Measurements from ENCODE around the gene ACLY.
"Not testable (repeated sequence)": the region's sequence is repeated elsewhere in the genome, so short reads cannot be mapped to it uniquely, and the experiment has no call there.

ACLY gene

DNA sequence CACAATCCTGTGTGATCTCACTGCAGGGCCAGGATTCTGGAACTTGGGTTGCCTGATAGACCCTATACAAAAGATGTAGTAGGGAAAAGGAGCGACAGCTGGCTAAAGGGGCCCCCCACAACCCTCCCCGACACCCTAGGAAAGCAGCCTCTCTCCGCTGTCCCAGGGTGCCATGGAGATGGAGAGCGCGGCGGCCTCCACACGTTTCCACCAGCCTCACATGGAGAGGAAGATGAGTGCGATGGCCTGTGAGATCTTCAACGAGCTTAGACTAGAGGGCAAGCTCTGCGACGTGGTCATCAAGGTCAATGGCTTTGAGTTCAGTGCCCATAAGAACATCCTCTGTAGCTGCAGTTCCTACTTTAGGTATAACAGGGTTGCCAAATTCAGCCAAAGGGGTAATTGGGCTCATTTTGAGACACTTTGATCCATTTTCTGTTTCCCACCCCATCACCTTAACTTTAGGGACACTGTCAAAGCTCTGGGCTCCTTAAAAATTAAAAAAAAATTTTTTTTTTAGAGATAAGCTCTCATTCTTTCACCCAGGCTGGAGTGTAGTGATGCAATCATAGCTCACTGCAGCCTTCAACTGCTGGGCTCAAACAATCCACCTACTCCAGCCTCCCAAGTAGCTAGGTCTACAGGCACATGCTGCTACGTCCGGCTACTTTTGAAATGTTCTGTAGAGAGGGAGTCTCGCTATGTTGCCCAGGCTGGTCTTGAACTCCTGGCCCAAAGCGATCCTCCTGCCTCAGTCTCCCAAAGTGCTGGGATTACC lies 80.8 kb downstream of the ACLY start, which contains the start of gene KLHL10:
KLHL10 (plus strand) TSS at position 65 of the 778 bp plus-strand sequence; CDS start at position 173, 108 bp downstream.
- FAIRE-seq = no peak
- no peak for TF ChIP-seq CTCF (IDR thresholded peaks at IDR 0.05; ENCODE audit: insufficient read depth, missing control alignments)

DNA sequence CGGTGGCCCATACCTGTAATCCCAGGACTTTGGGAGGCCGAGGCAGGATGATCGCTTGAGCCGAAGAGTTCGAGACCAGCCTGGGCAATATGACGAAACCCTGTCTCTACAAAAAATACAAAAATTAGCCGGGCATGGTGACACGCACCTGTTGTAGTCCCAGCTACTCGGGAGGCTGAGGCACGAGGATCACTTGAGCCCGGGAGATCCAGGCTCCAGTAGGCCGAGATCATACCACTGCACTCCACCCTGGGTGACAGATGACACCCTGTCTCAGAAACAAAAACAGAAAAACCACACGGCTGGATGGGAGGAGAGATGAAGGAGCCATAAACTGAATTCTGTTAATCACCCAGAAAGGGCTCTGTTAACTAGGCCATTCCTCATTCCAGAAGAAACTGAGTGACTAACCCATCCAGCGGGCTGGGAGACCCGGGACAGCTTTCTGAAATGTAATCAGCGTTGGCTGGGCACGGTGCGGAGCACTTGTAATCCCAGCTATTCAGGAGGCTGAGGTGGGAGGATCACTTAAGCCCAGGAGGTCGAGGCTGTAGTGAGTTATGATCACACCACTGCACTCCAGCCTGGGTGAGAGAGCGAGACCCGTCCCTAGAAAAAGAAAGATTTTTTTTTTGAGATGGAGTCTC lies 82.1 kb downstream of the ACLY start:
- DNase-seq (ENCODE audit: insufficient read length, low spot score) (no peak), FAIRE-seq (no peak)
- TF ChIP-seq CTCF (IDR thresholded peaks at IDR 0.05; ENCODE audit: insufficient read depth, missing control alignments) = no peak

More for the DNA sequence above, 80.8 kb downstream of the ACLY start, which contains the start of gene KLHL10:
- no peak for DNase-seq (ENCODE audit: insufficient read length, low spot score)

DNA sequence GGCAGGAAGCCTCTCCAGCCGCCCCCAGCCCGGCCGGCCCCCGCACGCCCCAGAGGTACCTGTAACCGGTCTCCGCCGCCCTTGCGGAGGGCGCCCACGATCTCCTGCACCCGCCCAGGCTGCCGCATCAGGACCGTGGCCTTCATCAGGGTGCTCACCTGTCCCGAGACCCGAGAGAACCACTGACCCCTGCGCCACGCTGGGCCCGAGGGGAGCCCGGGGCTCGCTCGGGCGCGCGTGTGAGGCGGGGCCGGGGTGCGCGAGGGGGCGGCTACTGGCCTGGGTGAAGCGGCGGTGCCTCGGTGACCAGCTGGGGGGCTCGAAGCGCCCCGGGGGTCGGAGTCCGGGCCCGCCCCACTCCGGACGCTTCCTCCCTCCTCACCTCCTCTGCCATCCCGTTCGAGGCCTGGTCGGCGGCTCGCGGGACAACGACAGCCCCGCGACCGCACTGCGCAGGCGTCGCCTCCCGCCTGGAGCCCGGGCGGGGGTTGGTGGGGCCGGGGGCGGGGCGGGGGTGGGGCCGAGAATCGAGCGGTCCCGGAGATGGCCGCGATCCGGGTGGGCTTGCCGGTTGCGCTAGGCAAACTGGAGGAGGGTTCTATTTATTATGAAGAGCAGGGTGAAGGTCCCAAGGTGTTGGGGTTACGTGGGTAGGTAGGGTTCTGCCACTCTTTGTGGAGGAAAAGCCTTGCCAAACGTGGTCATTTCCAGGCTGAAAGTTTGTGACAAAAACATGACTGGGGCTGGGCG lies 82.8 kb downstream of the ACLY start, which contains the start of gene NT5C3B:
NT5C3B (minus strand) TSS at position 433 of the 750 bp plus-strand sequence; CDS start at position 394, 39 bp downstream.
- DNase-seq (ENCODE audit: insufficient read length, low spot score) = peak; percentile 87
- FAIRE-seq = no peak
- no peak for TF ChIP-seq CTCF (IDR thresholded peaks at IDR 0.05; ENCODE audit: insufficient read depth, missing control alignments)

- TF ChIP-seq CTCF (IDR thresholded peaks at IDR 0.05; ENCODE audit: insufficient read depth, missing control alignments) = no peak
- FAIRE-seq = no peak
- DNase-seq (ENCODE audit: insufficient read length, low spot score) = peak; percentile 55
Measured at GRCh38 chr17:41835214-41835799, 83.4 kb downstream of the ACLY start.

DNA sequence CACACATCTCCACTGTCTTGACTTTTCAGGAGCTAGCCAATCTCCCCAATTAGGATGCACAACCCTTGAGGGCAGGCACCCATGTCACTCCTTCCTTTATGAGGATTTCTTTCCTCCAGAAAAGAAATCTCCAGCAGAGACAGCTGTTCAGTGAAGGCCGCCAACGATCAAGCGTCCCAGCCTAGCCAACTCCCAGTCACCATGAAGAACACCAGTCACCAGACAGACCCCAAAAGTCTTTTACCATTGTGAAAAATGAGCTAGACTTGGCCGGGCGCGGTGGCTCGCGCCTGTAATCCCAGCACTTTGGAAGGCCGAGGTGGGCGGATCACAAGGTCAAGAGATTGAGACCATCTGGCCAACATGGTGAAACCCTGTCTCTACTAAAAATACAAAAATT lies 88.8 kb downstream of the ACLY start:
- not testable (repeated sequence) for DNase-seq (ENCODE audit: insufficient read length, low spot score)

DNA sequence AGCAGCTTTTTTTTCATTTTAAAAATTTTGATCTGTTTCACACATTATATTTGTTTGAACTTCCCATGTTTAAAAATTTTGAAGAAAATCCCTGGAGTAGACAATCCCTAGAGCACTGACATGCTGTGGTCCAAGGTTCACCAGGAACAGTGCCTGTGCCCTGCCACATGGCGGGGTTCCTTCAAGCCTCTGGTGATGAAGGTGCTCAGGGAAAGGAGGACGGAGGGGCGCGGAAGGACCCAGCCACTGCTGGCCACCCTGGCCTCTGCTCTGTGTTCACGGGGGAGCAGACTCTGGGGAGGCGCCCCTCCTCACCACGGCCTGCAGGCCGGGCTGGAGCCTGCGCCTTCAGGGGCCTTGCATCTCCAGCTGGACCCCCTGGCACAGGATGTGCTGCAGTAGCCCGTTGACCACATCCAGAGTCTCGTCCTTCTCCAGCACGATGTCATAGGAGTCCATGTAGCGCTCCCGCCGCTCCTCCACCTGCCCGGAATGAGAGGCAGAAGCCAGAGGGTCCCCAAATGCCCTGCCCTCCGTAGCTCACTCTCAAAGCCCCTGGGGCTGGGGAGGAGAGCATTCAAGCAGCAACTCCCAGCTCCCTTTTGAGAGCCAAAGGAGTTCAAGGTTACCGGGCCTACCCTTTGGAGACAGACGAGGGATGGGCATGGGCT lies 93.4 kb downstream of the ACLY start:
- TF ChIP-seq CTCF (IDR thresholded peaks at IDR 0.05; ENCODE audit: insufficient read depth, missing control alignments) = no peak
- FAIRE-seq (no peak), DNase-seq (ENCODE audit: insufficient read length, low spot score) (no peak)

More for the DNA sequence above, 88.8 kb downstream of the ACLY start:
- not testable (repeated sequence) for FAIRE-seq

Measured in D721Med (cell line).